Sigmoid colon (tissue), 7 donors: ENCODE results near the gene GMDS. TPM values are rescaled to one million over a fixed set of nuclear protein-coding genes. Genes with fewer than 3 reads are reported as not detected.

Source experiments
- DNase-seq: peaks from one replicate; pipeline ENCODE4 v3.0.0-alpha.2; 2019
- H3K27ac ChIP-seq, 4 donors: fragments of 200-600 bp; sonication (generic); one replicate each; pipeline ENCODE4 v1.5.1; 2016 to 2019; ENCODE audit warnings: mild to moderate bottlenecking in 1 of 4
- H3K27me3 ChIP-seq, 3 donors: fragments of 200-600 bp; sonication (generic); one replicate each; pipeline ENCODE4 v1.5.1; 2019; ENCODE audit warnings: mild to moderate bottlenecking in 1 of 3
- H3K36me3 ChIP-seq, 4 donors: fragments of 200-600 bp; sonication (generic); one replicate each; pipeline ENCODE4 v1.5.1; 2016 to 2019
- H3K4me1 ChIP-seq, 4 donors: fragments of 200-600 bp; sonication (generic); one replicate each; pipeline ENCODE4 v1.5.1; 2017 to 2019
- H3K4me3 ChIP-seq, 4 donors: fragments of 200-600 bp; sonication (generic); one replicate each; pipeline ENCODE4 v1.5.1; 2017 to 2019; ENCODE audit warnings: mild to moderate bottlenecking in 2 of 4, moderate library complexity in 1 of 4
- H3K9me3 ChIP-seq, 4 donors: fragments of 200-600 bp in 3 of 4; sonication (generic) in 3 of 4; one replicate each; pipeline versions ENCODE4 v1.5.1 to v1.6.1; 2013 to 2019
- EP300 ChIP-seq, 4 donors: sonication (generic); formaldehyde crosslinking; IDR thresholded peaks; one replicate each; pipeline ENCODE4 v1.6.1; 2017; ENCODE audit warnings: antibody characterized with exemption in 4 of 4
- POLR2A ChIP-seq, 2 donors: fragments of 450-650 bp; IDR thresholded peaks; one replicate each; pipeline ENCODE4 v1.6.1; 2016; ENCODE audit warnings: antibody characterized with exemption in 2 of 2, mild to moderate bottlenecking in 2 of 2, moderate library complexity in 2 of 2
- POLR2AphosphoS5 ChIP-seq, 4 donors: sonication (generic); formaldehyde crosslinking; IDR thresholded peaks; one replicate each; pipeline ENCODE4 v1.6.1; 2017; ENCODE audit warnings: antibody characterized with exemption in 4 of 4
- WGBS, 2 donors: extraction: QIAGEN DNeasy Blood & Tissue Kit; methylation state at CpG; one replicate each; pipeline ENCODE4 v1.1.7; 2013; 5-methylcytosine and 5-hydroxymethylcytosine counted together
- intact Hi-C: fragments of 100-400 bp; cut with DNase I; formaldehyde crosslinking; loops from one replicate; pipeline ENCODE4 v1.15.1; 2023
- polyA plus RNA-seq, 3 donors: library from polyadenylated mRNA; stranded (reverse); fragments of 200-250 nt; gene quantifications; one replicate each; pipeline ENCODE4 v1.2.3, GENCODE V29; 2013
- total RNA-seq, 4 donors: library from RNA; depleted of rRNA; stranded (reverse); fragments of >200 nt; gene quantifications; one replicate each; pipeline ENCODE4 v1.1.0, GENCODE V29; 2016
- TF ChIP-seq, protein P1 (sequence below), 4 experiments: fragments of 450-650 bp in 3 of 4; fragments of 200-600 bp in 1 of 4; IDR thresholded peaks; one replicate each; pipeline ENCODE4 v1.5.1; 2016 to 2019; ENCODE audit warnings: antibody characterized with exemption in 4 of 4, mild to moderate bottlenecking in 3 of 4, moderate library complexity in 2 of 4
- donor health status: healthy with polysubstance abuse.
- donor health status: Bipolar disorder and iron deficiency.
- donor health status: healthy.

The GMDS gene
- total and polyA plus RNA-seq, 7 donors: 3.1 to 173 (median 9.4) TPM

DNA sequence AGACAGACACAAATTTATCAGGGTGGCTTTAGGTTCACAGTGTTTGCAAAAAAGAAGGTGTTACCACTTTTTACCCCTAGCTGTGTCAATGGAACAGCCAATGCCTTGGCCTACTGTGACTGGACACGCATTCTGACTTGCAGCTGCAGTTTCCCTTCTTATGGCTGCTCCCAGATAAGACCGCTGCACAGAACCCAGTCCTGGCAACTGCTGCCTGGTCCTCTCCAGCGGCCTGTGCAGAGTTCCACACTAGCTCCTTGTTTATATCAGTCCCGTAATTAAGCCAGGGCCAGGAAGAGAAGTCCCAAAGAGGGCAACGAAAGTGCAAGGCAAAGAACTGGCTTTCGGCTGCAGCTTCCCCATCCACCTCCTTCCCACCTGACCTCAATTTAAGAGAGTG lies 352.7 kb downstream of the GMDS start:
- H3K4me3 ChIP-seq: no peak overlapping the region
- H3K27ac ChIP-seq: no peak overlapping the region
- no peaks in the 10 kb centered on the region for H3K36me3 ChIP-seq
- H3K9me3 ChIP-seq: no peaks in the 10 kb centered on the region
- no peaks in the 10 kb centered on the region for H3K4me1 ChIP-seq
- H3K27me3 ChIP-seq: no peaks in the 10 kb centered on the region
- DNase-seq: no peak
- intact Hi-C loops: no loop called here
- WGBS, 2 donors: 91 to 94% methylated on average over 6 of the region's 6 CpGs
- TF ChIP-seq, protein P1, sequence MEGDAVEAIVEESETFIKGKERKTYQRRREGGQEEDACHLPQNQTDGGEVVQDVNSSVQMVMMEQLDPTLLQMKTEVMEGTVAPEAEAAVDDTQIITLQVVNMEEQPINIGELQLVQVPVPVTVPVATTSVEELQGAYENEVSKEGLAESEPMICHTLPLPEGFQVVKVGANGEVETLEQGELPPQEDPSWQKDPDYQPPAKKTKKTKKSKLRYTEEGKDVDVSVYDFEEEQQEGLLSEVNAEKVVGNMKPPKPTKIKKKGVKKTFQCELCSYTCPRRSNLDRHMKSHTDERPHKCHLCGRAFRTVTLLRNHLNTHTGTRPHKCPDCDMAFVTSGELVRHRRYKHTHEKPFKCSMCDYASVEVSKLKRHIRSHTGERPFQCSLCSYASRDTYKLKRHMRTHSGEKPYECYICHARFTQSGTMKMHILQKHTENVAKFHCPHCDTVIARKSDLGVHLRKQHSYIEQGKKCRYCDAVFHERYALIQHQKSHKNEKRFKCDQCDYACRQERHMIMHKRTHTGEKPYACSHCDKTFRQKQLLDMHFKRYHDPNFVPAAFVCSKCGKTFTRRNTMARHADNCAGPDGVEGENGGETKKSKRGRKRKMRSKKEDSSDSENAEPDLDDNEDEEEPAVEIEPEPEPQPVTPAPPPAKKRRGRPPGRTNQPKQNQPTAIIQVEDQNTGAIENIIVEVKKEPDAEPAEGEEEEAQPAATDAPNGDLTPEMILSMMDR (IDR thresholded peaks at IDR 0.05): no peak
- no peak for TF ChIP-seq POLR2A (IDR thresholded peaks at IDR 0.05)
- no peak for TF ChIP-seq POLR2AphosphoS5 (IDR thresholded peaks at IDR 0.05)
- no peak for TF ChIP-seq EP300 (IDR thresholded peaks at IDR 0.05)

DNA sequence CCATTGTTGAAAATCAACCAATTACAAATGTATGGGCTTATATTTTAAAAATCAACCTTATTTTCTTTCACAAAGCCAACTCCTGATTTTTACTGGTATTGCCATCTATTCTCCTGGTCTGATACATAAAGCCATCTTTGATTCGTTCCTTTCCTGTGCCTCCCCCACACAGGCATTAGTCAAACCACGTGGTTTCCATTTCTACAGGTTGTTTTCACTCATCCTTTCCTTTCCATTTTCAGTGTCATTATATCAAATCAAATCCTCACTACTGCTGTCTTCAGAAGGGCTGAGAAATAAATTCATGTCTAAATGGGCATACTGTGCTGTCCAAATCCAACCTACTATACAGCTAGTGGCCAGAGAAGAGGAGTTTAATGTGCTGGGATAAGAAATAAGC lies 354.4 kb downstream of the GMDS start:
- intact Hi-C loops: no loop called here
- DNase-seq: no peak
- TF ChIP-seq, protein P1 (IDR thresholded peaks at IDR 0.05): no peak
- TF ChIP-seq POLR2AphosphoS5 (IDR thresholded peaks at IDR 0.05): no peak
- no peak for TF ChIP-seq EP300 (IDR thresholded peaks at IDR 0.05)
- Histone ChIP-seq H3K27ac (no peak overlapping the region), H3K36me3 (no peaks in the 10 kb centered on the region), H3K4me1 (no peaks in the 10 kb centered on the region), H3K4me3 (no peak overlapping the region), H3K27me3 (no peaks in the 10 kb centered on the region), H3K9me3 (no peaks in the 10 kb centered on the region)
- WGBS, 2 donors: 90 to 91% methylated on average over 2 of the region's 2 CpGs

GRCh38 chr6:1890071-1890470 lies 355.3 kb downstream of the GMDS start:
- H3K4me3 ChIP-seq: no peak overlapping the region
- H3K9me3 ChIP-seq: no peaks in the 10 kb centered on the region
- no peak for DNase-seq
- H3K27me3 ChIP-seq: no peaks in the 10 kb centered on the region
- H3K27ac ChIP-seq: no peak overlapping the region
- TF ChIP-seq POLR2A (IDR thresholded peaks at IDR 0.05) (no peak), POLR2AphosphoS5 (IDR thresholded peaks at IDR 0.05) (no peak), EP300 (IDR thresholded peaks at IDR 0.05) (no peak)
- TF ChIP-seq, protein P1 (IDR thresholded peaks at IDR 0.05): no peak
- whole genome bisulfite sequencing, 2 donors: 86 to 95% methylated on average over 8 of the region's 8 CpGs
- no peaks in the 10 kb centered on the region for H3K36me3 ChIP-seq
- no peaks in the 10 kb centered on the region for H3K4me1 ChIP-seq
- intact Hi-C loops: no loop called here

GRCh38 chr6:1885576-1886011 lies 359.8 kb downstream of the GMDS start:
- intact Hi-C loops: no loop called here
- TF ChIP-seq, protein P1 (IDR thresholded peaks at IDR 0.05): no peak
- TF ChIP-seq POLR2AphosphoS5 (IDR thresholded peaks at IDR 0.05): no peak
- no peak for TF ChIP-seq EP300 (IDR thresholded peaks at IDR 0.05)
- Histone ChIP-seq H3K9me3 (no peaks in the 10 kb centered on the region), H3K4me1 (no peaks in the 10 kb centered on the region), H3K27me3 (no peaks in the 10 kb centered on the region), H3K27ac (no peak overlapping the region), H3K36me3 (no peaks in the 10 kb centered on the region), H3K4me3 (no peak overlapping the region)
- no peak for DNase-seq
- WGBS, 2 donors: 90 to 93% methylated on average over 12 of the region's 12 CpGs

GRCh38 chr6:1884313-1884712 lies 361.1 kb downstream of the GMDS start:
- H3K36me3 ChIP-seq: no peaks in the 10 kb centered on the region
- no peaks in the 10 kb centered on the region for H3K9me3 ChIP-seq
- H3K4me3 ChIP-seq: no peak overlapping the region
- TF ChIP-seq, protein P1 (IDR thresholded peaks at IDR 0.05): no peak
- TF ChIP-seq POLR2A (IDR thresholded peaks at IDR 0.05) (no peak), POLR2AphosphoS5 (IDR thresholded peaks at IDR 0.05) (no peak), EP300 (IDR thresholded peaks at IDR 0.05) (no peak)
- H3K4me1 ChIP-seq: no peaks in the 10 kb centered on the region
- H3K27me3 ChIP-seq: no peaks in the 10 kb centered on the region
- no peak overlapping the region for H3K27ac ChIP-seq
- 94 to 99% methylated on average over 2 of the region's 2 CpGs for WGBS, 2 donors
- no peak for DNase-seq
- intact Hi-C loops: no loop called here
